GM12801 (cell line): ENCODE results near the gene DGCR6L.

Source experiments
- TF ChIP-seq, protein P1 (sequence below): IDR thresholded peaks from one replicate; pipeline ENCODE4 v1.5.1; 2011; ENCODE audit warnings: control low read depth; ENCODE audit not compliant: insufficient read length; ENCODE audit errors: extremely low read depth

Gene DGCR6L

DNA sequence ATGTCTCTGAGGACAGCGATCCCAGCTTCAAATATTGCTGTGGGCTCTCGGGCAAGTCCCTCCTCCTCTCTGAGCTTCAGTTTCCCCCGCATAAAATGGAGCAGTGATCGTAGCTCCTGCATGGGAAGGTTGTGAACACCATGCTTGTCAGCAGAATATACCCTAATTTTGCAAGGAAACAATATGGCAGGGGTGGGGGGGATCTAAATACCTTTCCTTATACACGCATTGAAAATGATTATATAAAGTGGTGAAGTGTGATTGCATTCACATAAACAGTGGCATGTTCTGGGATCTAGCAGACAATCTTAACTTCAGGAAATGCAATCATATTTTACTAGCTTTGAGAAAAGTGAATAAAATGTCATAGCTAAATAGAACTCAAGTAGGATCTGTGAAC lies 27.8 kb downstream of the DGCR6L start:
- TF ChIP-seq, protein P1, sequence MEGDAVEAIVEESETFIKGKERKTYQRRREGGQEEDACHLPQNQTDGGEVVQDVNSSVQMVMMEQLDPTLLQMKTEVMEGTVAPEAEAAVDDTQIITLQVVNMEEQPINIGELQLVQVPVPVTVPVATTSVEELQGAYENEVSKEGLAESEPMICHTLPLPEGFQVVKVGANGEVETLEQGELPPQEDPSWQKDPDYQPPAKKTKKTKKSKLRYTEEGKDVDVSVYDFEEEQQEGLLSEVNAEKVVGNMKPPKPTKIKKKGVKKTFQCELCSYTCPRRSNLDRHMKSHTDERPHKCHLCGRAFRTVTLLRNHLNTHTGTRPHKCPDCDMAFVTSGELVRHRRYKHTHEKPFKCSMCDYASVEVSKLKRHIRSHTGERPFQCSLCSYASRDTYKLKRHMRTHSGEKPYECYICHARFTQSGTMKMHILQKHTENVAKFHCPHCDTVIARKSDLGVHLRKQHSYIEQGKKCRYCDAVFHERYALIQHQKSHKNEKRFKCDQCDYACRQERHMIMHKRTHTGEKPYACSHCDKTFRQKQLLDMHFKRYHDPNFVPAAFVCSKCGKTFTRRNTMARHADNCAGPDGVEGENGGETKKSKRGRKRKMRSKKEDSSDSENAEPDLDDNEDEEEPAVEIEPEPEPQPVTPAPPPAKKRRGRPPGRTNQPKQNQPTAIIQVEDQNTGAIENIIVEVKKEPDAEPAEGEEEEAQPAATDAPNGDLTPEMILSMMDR = no peak

DNA sequence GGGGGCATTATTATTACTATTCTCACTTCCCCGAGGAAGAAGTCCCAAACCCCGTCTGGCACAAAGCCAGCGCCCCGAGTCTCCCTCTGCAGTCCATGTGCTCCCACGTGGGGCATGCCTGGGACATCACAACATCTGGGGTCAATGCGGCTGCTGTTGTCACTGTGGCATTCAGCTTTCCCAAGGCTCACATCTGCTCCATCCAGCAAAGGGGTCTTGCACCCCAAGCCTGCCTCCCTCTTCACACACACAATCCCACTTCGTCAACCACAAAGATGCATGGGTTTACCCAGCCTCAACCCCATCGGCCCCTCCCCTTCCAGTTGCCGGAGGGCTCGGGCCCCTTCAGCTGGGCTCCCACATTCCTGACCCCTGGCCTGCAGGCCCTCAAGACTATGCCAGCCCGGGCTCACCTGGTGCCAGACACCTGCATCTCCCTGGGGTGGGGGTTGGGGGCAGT lies 28.2 kb downstream of the DGCR6L start:
- TF ChIP-seq, protein P1 = no peak

DNA sequence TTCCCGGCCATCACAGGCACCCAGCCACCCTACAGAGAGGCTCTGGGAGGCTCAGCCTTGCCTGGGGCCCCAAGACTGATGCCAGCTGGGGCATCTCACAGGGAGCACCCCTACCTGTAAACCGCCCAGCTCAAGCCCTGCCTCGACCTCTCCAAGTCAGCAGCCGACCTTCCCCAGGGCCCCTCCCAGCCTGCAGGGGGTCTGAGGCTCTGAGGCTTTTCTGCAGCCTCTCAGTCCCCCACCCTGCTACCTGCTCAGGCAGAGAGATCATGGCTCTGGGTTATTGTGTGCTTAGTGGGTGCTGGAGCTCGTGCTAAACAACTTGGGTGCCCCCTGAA lies 28.6 kb downstream of the DGCR6L start:
- TF ChIP-seq, protein P1 = no peak

DNA sequence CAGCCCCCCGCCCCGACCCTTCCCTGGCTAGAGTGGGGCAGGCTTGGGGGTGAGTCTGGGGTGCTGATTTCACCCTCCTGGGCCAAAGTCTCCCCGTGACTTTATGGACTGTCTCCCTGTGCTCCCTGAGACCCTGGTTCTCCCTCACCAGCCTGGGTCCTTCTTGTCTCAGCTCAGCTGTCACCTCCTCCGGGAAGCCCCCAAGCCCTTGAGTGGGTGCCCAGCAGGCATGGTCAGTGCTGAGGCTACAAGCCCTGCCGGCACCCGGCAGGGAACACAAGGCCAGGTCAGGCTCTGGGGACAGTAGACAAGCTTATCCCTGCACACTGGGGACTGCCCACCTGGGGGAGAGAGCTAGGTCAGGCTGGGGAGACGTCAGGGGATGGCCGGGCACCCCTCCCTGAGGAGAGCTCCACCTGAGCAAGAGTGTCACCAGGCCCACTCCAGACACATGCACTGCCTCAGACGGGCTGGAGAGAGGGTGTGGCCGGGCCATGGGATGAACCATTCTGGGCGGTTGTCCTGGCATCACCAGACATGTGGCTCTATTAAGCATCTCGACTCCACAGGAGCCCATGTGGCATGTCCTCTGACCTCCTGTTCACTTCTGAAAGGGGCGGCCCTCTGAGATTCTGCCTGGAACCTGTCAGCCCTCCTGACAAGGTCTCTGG lies 29.1 kb downstream of the DGCR6L start:
- TF ChIP-seq, protein P1 = no peak

DNA sequence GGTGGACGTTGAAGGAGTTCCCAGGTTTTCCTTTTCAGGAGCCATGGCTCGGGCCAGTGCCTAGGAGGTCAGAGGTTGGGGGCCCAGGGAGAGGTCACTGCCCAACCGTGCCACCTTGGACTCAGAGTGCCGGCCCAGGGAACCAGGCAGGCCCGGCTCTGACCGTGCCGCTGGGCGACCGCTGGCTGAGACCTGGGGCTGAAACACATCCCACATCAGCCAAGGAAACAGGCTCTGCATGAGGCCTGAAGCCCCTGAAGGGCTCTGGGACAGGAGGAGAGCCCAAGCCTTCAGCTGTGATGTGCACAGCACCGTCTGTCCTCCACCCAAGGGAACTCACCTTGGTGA lies 29.8 kb downstream of the DGCR6L start:
- TF ChIP-seq, protein P1 = no peak

DNA sequence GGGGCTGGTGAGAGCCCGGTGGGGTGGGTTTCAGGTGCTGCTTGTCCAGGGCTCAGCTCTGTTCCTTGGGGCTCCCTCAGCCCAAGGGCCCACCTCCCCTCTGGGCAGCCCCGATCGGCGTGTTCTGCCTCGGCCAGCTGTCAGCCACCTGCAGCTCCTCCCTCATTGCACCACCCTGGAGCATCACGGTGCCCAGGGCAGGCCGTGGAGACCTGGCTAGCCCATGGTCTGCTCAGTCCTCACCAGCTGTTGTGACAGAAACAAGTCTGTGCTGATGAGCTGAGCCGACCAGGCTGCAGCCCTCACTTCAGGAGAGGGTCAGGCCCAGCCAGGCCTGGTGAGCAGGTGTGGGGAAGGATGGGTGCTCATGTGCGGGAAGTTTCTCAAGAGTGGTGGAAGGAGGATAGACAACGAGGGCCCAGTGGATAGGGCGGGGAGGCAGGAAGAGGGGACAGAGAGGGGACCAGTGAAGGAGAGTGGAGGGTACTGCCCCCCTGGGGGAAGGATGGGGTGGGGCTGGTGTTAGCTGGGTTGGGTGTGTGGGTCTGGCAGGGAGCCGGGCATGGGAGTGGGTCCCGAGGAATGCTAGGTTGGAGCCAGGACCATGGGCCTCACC lies 35.3 kb downstream of the DGCR6L start:
- TF ChIP-seq, protein P1 = no peak

DNA sequence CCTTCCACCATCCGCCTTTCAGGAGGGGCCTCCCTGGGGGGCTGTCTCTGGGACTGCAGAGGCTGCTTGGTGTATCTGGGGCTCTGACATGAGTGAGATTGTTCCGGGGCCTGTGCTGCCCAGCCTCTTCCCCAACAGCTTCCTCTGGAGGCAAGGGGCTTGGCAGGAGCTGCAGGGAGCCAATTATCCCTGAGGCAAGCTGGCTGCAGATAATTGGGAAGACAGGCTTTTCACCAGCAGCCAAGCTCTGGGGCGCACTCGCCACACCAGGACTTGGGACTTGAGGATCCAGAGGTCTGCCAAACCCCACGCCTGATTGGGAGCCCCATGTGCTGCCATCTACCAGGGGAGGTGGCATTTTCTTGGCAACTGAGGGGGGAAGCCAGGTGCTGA lies 36.2 kb downstream of the DGCR6L start:
- TF ChIP-seq, protein P1 = no peak
